NT2/D1 (cell line): ENCODE data around the gene XYLT1.

Experiments
- SUZ12 ChIP-seq: IDR thresholded peaks from 2 replicates; pipeline ENCODE4 v1.6.1; 2011; ENCODE audit not compliant: insufficient read length, insufficient read depth; ENCODE audit errors: extremely low read depth
- YY1 ChIP-seq: IDR thresholded peaks from 2 replicates; pipeline ENCODE4 v1.6.1; 2011; ENCODE audit not compliant: insufficient read length, insufficient read depth

- TF ChIP-seq SUZ12: no peak
- no peak for TF ChIP-seq YY1
These were observed 139.6 kb downstream of the XYLT1 start for GRCh38 chr16:17331071-17331607.
